Measurements from ENCODE around the gene NAP1L5. TPM values are rescaled to one million over a fixed set of nuclear protein-coding genes. Genes with fewer than 3 reads are reported as not detected.

NAP1L5 gene
- total RNA-seq, 2 experiments from 2014 or later: 0.29 to 0.57 TPM

GRCh38 chr4:88659055-88659889 is 38.4 kb downstream of the NAP1L5 start:
- Histone ChIP-seq H3K36me3 (ENCODE audit: insufficient read depth, low read length) (0 out of 2 replicates have a peak, but pooled peaks cover 5% of the 10 kb centered on the region), H2AFZ (ENCODE audit: low read length) (no peak overlapping the region), H3K79me2 (ENCODE audit: insufficient read depth, low read depth, low read length) (no peaks in the 10 kb centered on the region), H4K20me1 (ENCODE audit: insufficient read depth, low read length) (no peaks in the 10 kb centered on the region), H3K4me3 (ENCODE audit: low read depth, low read length, poor library complexity, severe bottlenecking) (no peak overlapping the region), H3K27ac (ENCODE audit: low read depth, low read length, poor library complexity, severe bottlenecking) (no peak overlapping the region), H3K9me2 (ENCODE audit: insufficient read depth, low read length) (no peaks in the 10 kb centered on the region), H3K4me2 (ENCODE audit: low read length) (no peak overlapping the region), H3K9me3 (ENCODE audit: low read length) (no peaks in the 10 kb centered on the region), H3K4me1 (ENCODE audit: insufficient read depth, low read length, poor library complexity, severe bottlenecking) (no peaks in the 10 kb centered on the region)
- CTCF ChIA-PET (ENCODE audit: unreplicated experiment): interaction anchor here (0.9 kb wide), 1 partner anchor 120 kb away, joined by 4 read pairs; no protein-coding TSS in a partner anchor
- no TSS peak for BruUV-seq (replicated peaks)
- POLR2A ChIA-PET: interaction anchor here (0.7 kb wide), 1 partner anchor 9 kb away, joined by 3 read pairs; no protein-coding TSS in a partner anchor
- intact Hi-C loops (cut with micrococcal nuclease; ENCODE audit: unreplicated experiment): loop anchor here (1.0 kb wide), 1 partner anchor 133 kb away; no protein-coding TSS in a partner anchor
- TF ChIP-seq EZH2phosphoT487 (IDR thresholded peaks at IDR 0.05; ENCODE audit: borderline replicate concordance, low read depth, low read length) (no peak), CTCF (conservative IDR thresholded peaks at IDR 0.05; ENCODE audit: low read length) (peak; percentile 73)
- peak; percentile 24 for DNase-seq (ENCODE audit: low spot score)

GRCh38 chr4:88655226-88655625 is 42.4 kb downstream of the NAP1L5 start:
- H3K9me2 ChIP-seq (ENCODE audit: insufficient read depth, low read length): no peaks in the 10 kb centered on the region
- POLR2A ChIA-PET: interaction anchor here (1.2 kb wide), 1 partner anchor 1044 kb away, joined by 4 read pairs; no protein-coding TSS in a partner anchor
- 0 out of 2 replicates have a peak, but pooled peaks cover 5% of the 10 kb centered on the region for H3K36me3 ChIP-seq (ENCODE audit: insufficient read depth, low read length)
- TF ChIP-seq CTCF (conservative IDR thresholded peaks at IDR 0.05; ENCODE audit: low read length) (no peak), EZH2phosphoT487 (IDR thresholded peaks at IDR 0.05; ENCODE audit: borderline replicate concordance, low read depth, low read length) (no peak)
- H3K4me2 ChIP-seq (ENCODE audit: low read length): no peak overlapping the region
- DNase-seq (ENCODE audit: low spot score): no peak
- H3K79me2 ChIP-seq (ENCODE audit: insufficient read depth, low read depth, low read length): no peaks in the 10 kb centered on the region
- no peak overlapping the region for H2AFZ ChIP-seq (ENCODE audit: low read length)
- no peak overlapping the region for H3K27ac ChIP-seq (ENCODE audit: low read depth, low read length, poor library complexity, severe bottlenecking)
- no peaks in the 10 kb centered on the region for H4K20me1 ChIP-seq (ENCODE audit: insufficient read depth, low read length)
- BruUV-seq (replicated peaks): no TSS peak
- CTCF ChIA-PET (ENCODE audit: unreplicated experiment): no interaction called here
- no peaks in the 10 kb centered on the region for H3K9me3 ChIP-seq (ENCODE audit: low read length)
- no peak overlapping the region for H3K4me3 ChIP-seq (ENCODE audit: low read depth, low read length, poor library complexity, severe bottlenecking)
- H3K4me1 ChIP-seq (ENCODE audit: insufficient read depth, low read length, poor library complexity, severe bottlenecking): no peaks in the 10 kb centered on the region
- intact Hi-C loops (cut with micrococcal nuclease; ENCODE audit: unreplicated experiment): no loop called here
